Hepatocyte (in vitro differentiated cells): ENCODE results near the gene AKAP1. TPM values are rescaled to one million over a fixed set of nuclear protein-coding genes. Genes with fewer than 3 reads are reported as not detected.

Experiments used
- DNase-seq: peaks from one replicate; pipeline ENCODE4 v3.0.0-alpha.2; 2016; ENCODE audit warnings: low spot score
- H2AFZ ChIP-seq: fragments of 200-600 bp; sonication (generic); 2 replicates; pipeline ENCODE4 v1.6.0; 2016; ENCODE audit warnings: antibody characterized with exemption, mild to moderate bottlenecking
- H3K27ac ChIP-seq: fragments of 200-600 bp; sonication (generic); 2 replicates; pipeline ENCODE4 v1.5.1; 2016; ENCODE audit warnings: mild to moderate bottlenecking
- H3K27me3 ChIP-seq: fragments of 200-600 bp; sonication (generic); 2 replicates; pipeline ENCODE4 v1.6.1; 2016
- H3K36me3 ChIP-seq: fragments of 200-600 bp; sonication (generic); replicated peaks from 2 replicates; pipeline ENCODE4 v1.5.1; 2016; ENCODE audit warnings: low read depth; ENCODE audit not compliant: insufficient read depth
- H3K4me1 ChIP-seq: fragments of 200-600 bp; sonication (generic); 2 replicates; pipeline ENCODE4 v1.5.1; 2016; ENCODE audit warnings: mild to moderate bottlenecking, moderate library complexity; ENCODE audit not compliant: insufficient read depth
- H3K4me2 ChIP-seq: fragments of 200-600 bp; sonication (generic); 2 replicates; pipeline ENCODE4 v1.6.0; 2016
- H3K4me3 ChIP-seq: fragments of 200-600 bp; sonication (generic); 2 replicates; pipeline ENCODE4 v1.5.1; 2016; ENCODE audit warnings: mild to moderate bottlenecking
- H3K79me2 ChIP-seq: fragments of 200-600 bp; sonication (generic); 2 replicates; pipeline ENCODE4 v1.6.0; 2017; ENCODE audit warnings: mild to moderate bottlenecking
- H3K9me2 ChIP-seq: fragments of 200-600 bp; sonication (generic); replicated peaks from 2 replicates; pipeline ENCODE4 v1.6.0; 2017; ENCODE audit warnings: mild to moderate bottlenecking; ENCODE audit not compliant: insufficient read depth
- H3K9me3 ChIP-seq: fragments of 200-600 bp; sonication (generic); 2 replicates; pipeline ENCODE4 v1.5.1; 2016; ENCODE audit warnings: low read depth, mild to moderate bottlenecking
- H4K20me1 ChIP-seq: fragments of 200-600 bp; sonication (generic); 2 replicates; pipeline ENCODE4 v1.6.0; 2016; ENCODE audit warnings: mild to moderate bottlenecking; ENCODE audit not compliant: insufficient read depth, poor library complexity, severe bottlenecking
- CTCF ChIP-seq: fragments of 200-600 bp; sonication (generic); IDR thresholded peaks from 2 replicates; pipeline ENCODE4 v1.5.1; 2016; ENCODE audit warnings: antibody characterized with exemption, mild to moderate bottlenecking; ENCODE audit not compliant: poor library complexity
- EZH2 ChIP-seq: fragments of 200-600 bp; sonication (generic); IDR thresholded peaks from 2 replicates; pipeline ENCODE4 v1.6.1; 2016; ENCODE audit warnings: antibody characterized with exemption, mild to moderate bottlenecking, borderline replicate concordance
- EZH2phosphoT487 ChIP-seq: fragments of 200-600 bp; sonication (generic); IDR thresholded peaks from one replicate; pipeline ENCODE4 v1.6.1; 2018; ENCODE audit warnings: antibody characterized with exemption, mild to moderate bottlenecking, low read depth, moderate library complexity; ENCODE audit not compliant: unreplicated experiment, severe bottlenecking
- WGBS: methylation state at CpG from one replicate; pipeline ENCODE4 v1.1.6; 2016; ENCODE audit warnings: low lambda C conversion rate; ENCODE audit errors: missing lambda C conversion rate; 5-methylcytosine and 5-hydroxymethylcytosine counted together
- polyA plus RNA-seq: library from polyadenylated mRNA; unstranded; fragments of >200 nt; fragmentation: Nextera tagmentation; extraction: Ambion mirVana; gene quantifications from 2 replicates; pipeline ENCODE4 v1.2.1, GENCODE V29; 2016
- total RNA-seq: library from RNA; depleted of rRNA; stranded (reverse); fragments of >200 nt; gene quantifications from 2 replicates; pipeline ENCODE4 v1.2.3, GENCODE V29; 2014

The AKAP1 gene
- total and polyA plus RNA-seq, 2 experiments from 2014 or later, result 33.0 to 46.7 TPM

- TF ChIP-seq EZH2phosphoT487, result no peak
- no peak for TF ChIP-seq EZH2
- TF ChIP-seq CTCF, result no peak
- peaks cover 48% of the 10 kb centered on the region for H3K4me1 ChIP-seq
Observed at GRCh38 chr17:57090560-57091185, 5.6 kb downstream of the AKAP1 start.

GRCh38 chr17:57091186-57091618 is 6.2 kb downstream of the AKAP1 start:
- Histone ChIP-seq H3K9me2 (no peaks in the 10 kb centered on the region), H3K9me3 (no peaks in the 10 kb centered on the region), H3K27ac (no peak overlapping the region), H2AFZ (no peak overlapping the region), H3K27me3 (no peaks in the 10 kb centered on the region), H3K36me3 (no peaks in the 10 kb centered on the region), H3K79me2 (peaks cover 98% of the 10 kb centered on the region), H4K20me1 (peaks cover 80% of the 10 kb centered on the region), H3K4me1 (peaks cover 48% of the 10 kb centered on the region), H3K4me2 (no peak overlapping the region), H3K4me3 (no peak overlapping the region)
- TF ChIP-seq EZH2phosphoT487 (no peak), EZH2 (no peak), CTCF (no peak)
- no peak for DNase-seq
- 85% methylated on average over 5 of the region's 5 CpGs for WGBS

More at GRCh38 chr17:57090560-57091185, 5.6 kb downstream of the AKAP1 start:
- H3K36me3 ChIP-seq, result no peaks in the 10 kb centered on the region
- H3K79me2 ChIP-seq, result peaks cover 93% of the 10 kb centered on the region
- H3K9me2 ChIP-seq, result no peaks in the 10 kb centered on the region
- H3K27me3 ChIP-seq, result no peaks in the 10 kb centered on the region
- peaks cover 79% of the 10 kb centered on the region for H4K20me1 ChIP-seq
- H3K4me2 ChIP-seq, result no peak overlapping the region
- DNase-seq, result no peak
- 70% methylated on average over 4 of the region's 4 CpGs for WGBS
- no peak overlapping the region for H2AFZ ChIP-seq
- H3K27ac ChIP-seq, result no peak overlapping the region
- H3K4me3 ChIP-seq, result no peak overlapping the region
- H3K9me3 ChIP-seq, result no peaks in the 10 kb centered on the region

- WGBS, result 88% methylated on average over 2 of the region's 2 CpGs
- H4K20me1 ChIP-seq, result peaks cover 80% of the 10 kb centered on the region
Observed at GRCh38 chr17:57092171-57092570, 7.1 kb downstream of the AKAP1 start.

More at GRCh38 chr17:57092171-57092570, 7.1 kb downstream of the AKAP1 start:
- no peaks in the 10 kb centered on the region for H3K9me2 ChIP-seq
- no peak overlapping the region for H3K4me2 ChIP-seq
- no peaks in the 10 kb centered on the region for H3K27me3 ChIP-seq
- H3K4me1 ChIP-seq, result peaks cover 40% of the 10 kb centered on the region
- H3K9me3 ChIP-seq, result no peaks in the 10 kb centered on the region
- H3K36me3 ChIP-seq, result no peaks in the 10 kb centered on the region
- TF ChIP-seq EZH2, result no peak
- no peak for TF ChIP-seq EZH2phosphoT487
- no peak for TF ChIP-seq CTCF
- DNase-seq, result no peak
- no peak overlapping the region for H3K4me3 ChIP-seq
- H2AFZ ChIP-seq, result no peak overlapping the region
- no peak overlapping the region for H3K27ac ChIP-seq
- peaks cover 100% of the 10 kb centered on the region for H3K79me2 ChIP-seq
